Thyroid gland (tissue), 4 donors: ENCODE measurements around the gene CANX. TPM values are rescaled to one million over a fixed set of nuclear protein-coding genes. Genes with fewer than 3 reads are reported as not detected.

Source experiments
- DNase-seq, 2 donors: peaks; one replicate each; pipeline ENCODE4 v3.0.0-alpha.2; 2019
- H3K27ac ChIP-seq, 3 donors: fragments of 200-600 bp; sonication (generic); 1 replicate in 2 of 3; 2 replicates in 1 of 3; pipeline ENCODE4 v1.5.1; 2016 to 2019; ENCODE audit warnings: mild to moderate bottlenecking in 1 of 3, moderate library complexity in 1 of 3
- H3K27me3 ChIP-seq: fragments of 200-600 bp; sonication (generic); one replicate; pipeline ENCODE4 v1.5.1; 2019
- H3K36me3 ChIP-seq, 2 donors: fragments of 200-600 bp; sonication (generic); one replicate each; pipeline ENCODE4 v1.5.1; 2016 to 2019
- H3K4me1 ChIP-seq, 2 donors: fragments of 200-600 bp; sonication (generic); one replicate each; pipeline ENCODE4 v1.5.1; 2017 to 2019
- H3K4me3 ChIP-seq, 3 donors: fragments of 200-600 bp; sonication (generic); replicated peaks in 1 of 3; 1 replicate in 2 of 3; 2 replicates in 1 of 3; pipeline ENCODE4 v1.5.1; 2016; ENCODE audit warnings: mild to moderate bottlenecking in 1 of 3
- H3K9me3 ChIP-seq: fragments of 200-600 bp; sonication (generic); one replicate; pipeline ENCODE4 v1.5.1; 2017
- CTCF ChIP-seq, 6 experiments: fragments of 200-600 bp in 3 of 6; fragments of 450-650 bp in 3 of 6; sonication (generic) in 3 of 6; IDR thresholded peaks; one replicate each; pipeline ENCODE4 v1.5.1; 2016 to 2019; ENCODE audit warnings: antibody characterized with exemption in 6 of 6, mild to moderate bottlenecking in 2 of 6, inconsistent platforms in 1 of 6, moderate library complexity in 1 of 6
- POLR2A ChIP-seq, 2 donors: fragments of 450-650 bp; IDR thresholded peaks; one replicate each; pipeline ENCODE4 v1.6.1; 2017; ENCODE audit warnings: antibody characterized with exemption in 2 of 2, mild to moderate bottlenecking in 2 of 2, moderate library complexity in 1 of 2
- WGBS, 2 donors: methylation state at CpG; one replicate each; pipeline ENCODE4 v1.1.5; 2017; 5-methylcytosine and 5-hydroxymethylcytosine counted together
- intact Hi-C: fragments of 100-400 bp; cut with DNase I; formaldehyde crosslinking; loops from one replicate; pipeline ENCODE4 v1.15.1; 2023
- total RNA-seq, 4 donors: library from RNA; depleted of rRNA; stranded (reverse); fragments of >200 nt; gene quantifications; one replicate each; pipeline ENCODE4 v1.2.3, GENCODE V29; 2016

CANX gene
- total RNA-seq, 4 donors from 2014 or later = 561 to 949 (median 856) TPM

GRCh38 chr5:179767496-179768100 is 68.8 kb downstream of the CANX start:
- Histone ChIP-seq H3K27me3 (no peaks in the 10 kb centered on the region), H3K4me3 (no peak overlapping the region), H3K4me1 (peaks cover 14 to 31% of the 10 kb centered on the region in 2 donors), H3K9me3 (no peaks in the 10 kb centered on the region), H3K36me3 (peaks cover 42 to 50% of the 10 kb centered on the region in 2 donors), H3K27ac (no peak overlapping the region)
- intact Hi-C loops = no loop called here
- TF ChIP-seq CTCF (IDR thresholded peaks at IDR 0.05) (no peak), POLR2A (IDR thresholded peaks at IDR 0.05) (no peak)
- 87 to 91% methylated on average over 9 of the region's 9 CpGs for WGBS, 2 donors
- DNase-seq = no peak

GRCh38 chr5:179768326-179769085 is 69.7 kb downstream of the CANX start:
- H3K4me3 ChIP-seq = no peak overlapping the region
- H3K36me3 ChIP-seq = peaks cover 50 to 59% of the 10 kb centered on the region in 2 donors
- peaks cover 5 to 22% of the 10 kb centered on the region in 2 donors for H3K4me1 ChIP-seq
- no peaks in the 10 kb centered on the region for H3K9me3 ChIP-seq
- DNase-seq = no peak
- peak overlapping the region in 1 of 3 donors; percentile 36 for H3K27ac ChIP-seq
- H3K27me3 ChIP-seq = no peaks in the 10 kb centered on the region
- intact Hi-C loops = no loop called here
- whole genome bisulfite sequencing, 2 donors = 90% methylated on average over 15 to 18 of the region's 18 CpGs
- TF ChIP-seq POLR2A (IDR thresholded peaks at IDR 0.05) = no peak
- no peak for TF ChIP-seq CTCF (IDR thresholded peaks at IDR 0.05)

- Histone ChIP-seq H3K4me3 (no peak overlapping the region), H3K27ac (peak overlapping the region in 1 of 3 donors; percentile 36), H3K9me3 (no peaks in the 10 kb centered on the region), H3K27me3 (no peaks in the 10 kb centered on the region), H3K4me1 (peaks cover 0 to 16% of the 10 kb centered on the region in 2 donors), H3K36me3 (peaks cover 58 to 66% of the 10 kb centered on the region in 2 donors)
- WGBS, 2 donors = 75 to 89% methylated on average over 6 of the region's 6 CpGs
- DNase-seq = no peak
- intact Hi-C loops = no loop called here
- no peak for TF ChIP-seq CTCF (IDR thresholded peaks at IDR 0.05)
- no peak for TF ChIP-seq POLR2A (IDR thresholded peaks at IDR 0.05)
These were observed 70.5 kb downstream of the CANX start for GRCh38 chr5:179769271-179769670.

DNA sequence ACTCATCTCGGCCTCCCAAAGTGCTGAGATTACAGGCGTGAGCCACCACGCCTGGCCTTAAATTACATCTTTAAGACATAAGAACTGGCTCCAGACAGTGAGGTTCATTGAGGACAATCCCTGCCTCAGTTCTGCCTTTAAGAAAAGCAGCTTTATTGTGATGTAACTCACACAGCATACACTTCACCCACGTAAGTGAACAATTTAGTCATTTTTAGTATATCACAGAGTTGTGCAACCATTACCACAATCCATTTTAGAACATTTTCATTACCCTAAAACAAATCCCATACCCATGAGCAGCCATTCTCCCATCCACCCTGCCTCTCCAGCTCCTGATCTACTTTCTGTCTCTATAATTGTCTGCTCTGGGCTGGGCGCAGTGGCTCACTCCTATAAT is 71.0 kb downstream of the CANX start:
- WGBS, 2 donors = 94 to 97% methylated on average over 5 of the region's 5 CpGs

More for the DNA sequence above, 71.0 kb downstream of the CANX start:
- Histone ChIP-seq H3K4me3 (no peak overlapping the region), H3K27ac (peak overlapping the region in 1 of 3 donors; percentile 36), H3K36me3 (peaks cover 63 to 72% of the 10 kb centered on the region in 2 donors), H3K27me3 (no peaks in the 10 kb centered on the region), H3K9me3 (no peaks in the 10 kb centered on the region), H3K4me1 (peaks cover 0 to 14% of the 10 kb centered on the region in 2 donors)
- intact Hi-C loops = no loop called here
- no peak for TF ChIP-seq CTCF (IDR thresholded peaks at IDR 0.05)
- TF ChIP-seq POLR2A (IDR thresholded peaks at IDR 0.05) = no peak
- DNase-seq = no peak
